Measurements from ENCODE around the gene MARK4.
"Not testable (repeated sequence)": the region's sequence is repeated elsewhere in the genome, so short reads cannot be mapped to it uniquely, and the experiment has no call there.

MARK4 gene

DNA sequence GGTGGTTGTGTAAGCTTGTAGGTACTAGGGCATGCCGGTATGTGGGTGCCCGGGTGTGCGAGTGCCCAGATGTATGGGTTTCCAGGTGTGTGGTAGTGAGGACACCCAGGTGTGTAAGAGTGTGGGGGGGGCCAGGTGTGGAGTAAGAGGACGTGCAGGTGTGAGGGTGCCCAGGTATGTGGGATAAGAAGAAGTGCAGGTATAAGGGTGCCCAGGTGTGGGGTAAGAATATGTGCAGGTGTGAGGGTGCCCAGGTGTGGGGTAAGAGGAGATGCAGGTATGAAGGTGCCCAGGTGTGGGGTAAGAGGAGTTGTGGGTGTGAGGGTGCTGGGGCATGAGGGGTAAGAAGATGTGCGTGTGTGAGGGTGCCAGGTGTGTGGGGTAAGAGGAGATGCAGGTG is 14.3 kb downstream of the MARK4 start:
- peaks cover 16% of the 10 kb centered on the region for H3K4me1 ChIP-seq
- peaks cover 87% of the 10 kb centered on the region for H3K36me3 ChIP-seq
- no peaks in the 10 kb centered on the region for H3K9me3 ChIP-seq
- H4K20me1 ChIP-seq: peaks cover 41% of the 10 kb centered on the region
- no peak overlapping the region for H3K9ac ChIP-seq
- peak overlapping the region; percentile 51 for H3K4me2 ChIP-seq
- H3K4me3 ChIP-seq: no peak overlapping the region
- no peak overlapping the region for H3K27ac ChIP-seq
- TF ChIP-seq Cebpa-rat (IDR thresholded peaks at IDR 0.05): no peak
- H3K27me3 ChIP-seq: no peaks in the 10 kb centered on the region

DNA sequence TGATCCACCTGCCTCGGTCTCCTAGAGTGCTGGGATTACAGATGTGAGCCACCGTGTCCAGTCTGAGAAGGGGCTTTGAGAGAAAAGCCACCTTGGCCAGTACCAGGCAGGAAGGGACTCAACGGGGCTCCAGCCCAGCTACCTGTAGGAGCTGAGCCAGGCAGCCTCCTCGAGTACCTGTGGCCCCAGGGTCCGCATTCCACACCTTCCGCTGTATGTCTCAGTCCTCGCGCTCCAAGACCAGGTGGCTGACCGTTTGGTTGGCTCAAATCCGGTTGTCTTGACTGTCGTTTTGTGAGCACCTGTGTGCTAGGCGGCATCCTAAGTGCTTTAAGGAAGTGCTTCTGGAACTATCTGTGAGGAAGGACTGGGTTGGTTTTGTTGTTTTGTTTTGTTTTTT is 16.2 kb downstream of the MARK4 start:
- no peaks in the 10 kb centered on the region for H3K27me3 ChIP-seq
- peaks cover 98% of the 10 kb centered on the region for H3K36me3 ChIP-seq

DNA sequence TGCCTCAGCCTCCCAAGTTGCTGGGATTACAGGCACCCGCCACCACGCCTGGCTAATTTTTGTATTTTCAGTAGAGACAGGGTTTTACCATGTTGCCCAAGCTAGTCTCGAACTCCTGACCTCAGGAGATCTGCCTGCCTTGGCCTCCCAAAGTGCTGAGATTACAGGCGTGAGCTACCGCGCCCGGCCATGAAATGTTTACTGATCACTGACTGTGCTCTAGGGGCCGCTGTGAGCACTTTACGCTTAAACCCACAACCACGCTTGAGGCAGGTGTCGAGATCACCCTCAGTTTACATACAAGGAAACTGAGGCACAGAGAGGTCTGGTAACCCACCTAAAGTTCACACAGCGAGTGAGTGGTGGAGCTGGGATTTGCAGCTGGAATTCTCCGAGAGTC is 18.9 kb downstream of the MARK4 start:
- not testable (repeated sequence) for H3K4me2 ChIP-seq, H3K27me3 ChIP-seq, H3K27ac ChIP-seq, H3K9ac ChIP-seq, H3K4me3 ChIP-seq, H3K9me3 ChIP-seq
- Histone ChIP-seq H3K36me3 (peaks cover 98% of the 10 kb centered on the region), H3K4me1 (peaks cover 42% of the 10 kb centered on the region), H4K20me1 (peaks cover 16% of the 10 kb centered on the region)

More for the DNA sequence above, 16.2 kb downstream of the MARK4 start:
- H3K9me3 ChIP-seq: no peaks in the 10 kb centered on the region
- no peak overlapping the region for H3K9ac ChIP-seq
- peaks cover 36% of the 10 kb centered on the region for H4K20me1 ChIP-seq
- TF ChIP-seq Cebpa-rat (IDR thresholded peaks at IDR 0.05): no peak
- H3K4me2 ChIP-seq: no peak overlapping the region
- H3K27ac ChIP-seq: no peak overlapping the region
- peaks cover 23% of the 10 kb centered on the region for H3K4me1 ChIP-seq
- H3K4me3 ChIP-seq: no peak overlapping the region

DNA sequence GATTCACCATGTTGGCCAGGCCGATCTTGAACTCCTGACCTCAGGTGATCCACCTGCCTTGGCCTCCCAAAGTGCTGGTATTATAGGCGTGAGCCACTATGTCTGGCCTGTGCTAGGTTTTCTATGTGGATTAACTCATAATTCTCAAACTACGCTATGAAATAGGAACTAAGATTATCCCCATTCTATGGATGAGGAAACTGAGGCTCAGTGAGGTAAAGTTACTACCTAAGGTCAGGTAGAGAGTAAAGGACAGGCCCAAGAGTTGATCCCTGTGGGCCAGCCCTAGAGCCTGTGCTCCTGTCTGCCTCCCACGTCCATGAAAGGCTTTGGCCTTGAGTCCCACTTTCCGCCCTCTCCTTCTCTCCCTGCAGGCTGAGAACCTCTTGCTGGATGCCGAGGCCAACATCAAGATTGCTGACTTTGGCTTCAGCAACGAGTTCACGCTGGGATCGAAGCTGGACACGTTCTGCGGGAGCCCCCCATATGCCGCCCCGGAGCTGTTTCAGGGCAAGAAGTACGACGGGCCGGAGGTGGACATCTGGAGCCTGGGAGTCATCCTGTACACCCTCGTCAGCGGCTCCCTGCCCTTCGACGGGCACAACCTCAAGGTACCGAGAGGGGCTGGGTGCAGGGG is 20.1 kb downstream of the MARK4 start:
- Histone ChIP-seq H3K9me3 (no peaks in the 10 kb centered on the region), H3K4me1 (peaks cover 39% of the 10 kb centered on the region), H3K9ac (no peak overlapping the region), H3K27me3 (no peaks in the 10 kb centered on the region), H3K4me3 (no peak overlapping the region), H4K20me1 (peaks cover 17% of the 10 kb centered on the region; the same call in 1 of the 2 replicates), H3K4me2 (no peak overlapping the region), H3K36me3 (peaks cover 99% of the 10 kb centered on the region), H3K27ac (no peak overlapping the region)
- TF ChIP-seq Cebpa-rat (IDR thresholded peaks at IDR 0.05): no peak

DNA sequence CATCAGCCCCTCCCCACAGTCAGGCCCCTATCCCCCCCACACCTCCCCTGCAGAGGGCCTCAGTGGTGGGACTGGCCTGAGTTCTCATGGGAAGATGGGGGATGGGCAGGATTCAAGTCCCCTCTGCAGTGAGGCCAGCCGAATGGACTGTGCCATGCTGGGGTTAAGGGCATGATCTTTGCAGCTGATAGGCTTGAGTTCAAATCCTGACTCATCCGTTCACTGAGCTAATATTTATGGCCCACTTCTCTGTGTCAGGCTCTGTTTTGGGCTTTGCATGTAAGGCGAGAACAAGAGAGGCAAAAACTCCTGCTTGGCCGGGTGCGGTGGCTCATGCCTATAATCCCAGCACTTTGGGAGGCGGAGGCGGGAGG is 20.7 kb downstream of the MARK4 start:
- Histone ChIP-seq H3K4me3 (no peak overlapping the region), H3K36me3 (peaks cover 100% of the 10 kb centered on the region), H3K4me1 (peaks cover 40% of the 10 kb centered on the region), H3K9me3 (no peaks in the 10 kb centered on the region), H3K27ac (no peak overlapping the region), H4K20me1 (peaks cover 22% of the 10 kb centered on the region; the same call in 1 of the 2 replicates), H3K27me3 (no peaks in the 10 kb centered on the region), H3K9ac (no peak overlapping the region), H3K4me2 (no peak overlapping the region)
- no peak for TF ChIP-seq Cebpa-rat (IDR thresholded peaks at IDR 0.05)

DNA sequence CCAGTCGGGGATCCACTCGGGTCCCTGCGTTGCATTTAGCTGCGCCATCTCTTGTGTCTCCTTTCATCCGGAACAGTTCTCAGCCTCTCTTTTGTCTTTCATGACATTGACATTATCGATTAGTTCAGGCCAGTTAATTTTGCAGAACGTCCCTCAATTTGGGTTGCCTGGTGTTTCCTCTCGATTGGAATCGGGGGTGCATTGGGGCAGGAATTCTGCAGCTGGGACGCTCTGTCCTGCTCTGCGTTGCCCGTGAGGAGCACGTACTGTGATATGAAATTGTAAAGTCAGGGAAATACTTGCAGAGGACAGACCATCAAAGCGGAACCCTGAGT is 22.4 kb downstream of the MARK4 start:
- no peak overlapping the region for H3K27ac ChIP-seq
- H3K4me3 ChIP-seq: no peak overlapping the region

DNA sequence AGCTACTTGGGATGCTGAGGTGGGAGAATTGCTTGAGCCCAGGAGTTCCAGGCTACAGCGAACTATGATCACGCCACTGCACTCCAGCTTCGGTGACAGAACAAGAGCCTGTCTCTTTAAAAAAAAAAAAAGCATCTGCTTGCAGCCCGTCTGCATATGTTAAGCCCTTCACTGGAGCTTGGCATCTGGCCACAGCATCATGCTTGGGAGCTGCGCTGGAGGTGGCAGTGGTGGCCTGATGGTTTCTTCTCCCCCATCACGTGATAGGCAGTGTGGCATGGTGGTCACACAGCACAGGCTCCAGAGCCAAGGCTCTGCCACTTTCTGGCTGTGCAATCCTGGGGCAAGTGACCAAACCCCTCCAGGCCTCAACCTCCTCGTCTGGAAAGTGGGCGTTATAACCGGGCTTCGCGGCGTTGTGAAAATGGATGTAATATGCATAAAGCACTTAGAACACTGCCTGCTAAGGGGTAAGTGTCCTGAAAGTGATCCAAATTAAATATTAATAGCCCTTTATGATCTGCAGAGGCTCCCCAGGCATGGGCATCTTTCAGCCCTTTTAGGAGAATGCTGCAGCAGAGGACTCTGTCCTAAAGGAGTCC is 24.4 kb downstream of the MARK4 start:
- no peak overlapping the region for H3K9ac ChIP-seq
- H3K27ac ChIP-seq: no peak overlapping the region
- no peak overlapping the region for H3K4me2 ChIP-seq
- no peak overlapping the region for H3K4me3 ChIP-seq
- H4K20me1 ChIP-seq: peaks cover 22% of the 10 kb centered on the region; the same call in 1 of the 2 replicates
- TF ChIP-seq Cebpa-rat (IDR thresholded peaks at IDR 0.05): no peak
- peaks cover 100% of the 10 kb centered on the region for H3K36me3 ChIP-seq
- peaks cover 40% of the 10 kb centered on the region for H3K4me1 ChIP-seq
- H3K27me3 ChIP-seq: no peaks in the 10 kb centered on the region
- H3K9me3 ChIP-seq: no peaks in the 10 kb centered on the region

More for the DNA sequence above, 22.4 kb downstream of the MARK4 start:
- peaks cover 100% of the 10 kb centered on the region for H3K36me3 ChIP-seq
- peaks cover 22% of the 10 kb centered on the region; the same call in 1 of the 2 replicates for H4K20me1 ChIP-seq
- 0 out of 2 replicates have a peak overlapping the region, but pooled peaks have one; percentile 20 for H3K9ac ChIP-seq
- no peaks in the 10 kb centered on the region for H3K9me3 ChIP-seq
- no peak for TF ChIP-seq Cebpa-rat (IDR thresholded peaks at IDR 0.05)
- no peaks in the 10 kb centered on the region for H3K27me3 ChIP-seq
- H3K4me1 ChIP-seq: peaks cover 40% of the 10 kb centered on the region
- peak overlapping the region; percentile 51 for H3K4me2 ChIP-seq

DNA sequence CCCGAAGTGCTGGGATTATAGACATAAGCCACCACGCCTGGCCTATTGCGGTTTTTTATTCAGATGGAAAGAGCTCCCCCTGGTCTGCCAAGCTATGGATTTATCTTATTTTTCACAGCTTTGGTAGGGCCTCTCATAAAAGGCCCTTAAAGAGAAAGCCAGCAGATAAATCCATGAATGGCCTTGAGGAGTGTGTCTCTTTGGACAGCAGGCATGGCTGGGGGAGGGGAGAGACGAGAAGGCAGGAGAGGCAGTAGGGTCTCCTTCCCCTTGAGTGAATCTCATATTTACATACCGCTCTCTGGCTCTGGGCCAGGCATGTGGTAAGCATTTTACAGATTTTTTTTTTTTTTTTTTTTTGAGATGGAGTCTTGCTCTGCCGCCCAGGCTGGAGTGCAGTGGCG is 25.2 kb downstream of the MARK4 start:
- TF ChIP-seq Cebpa-rat (IDR thresholded peaks at IDR 0.05): no peak
- Histone ChIP-seq H3K9me3 (no peaks in the 10 kb centered on the region), H3K4me2 (no peak overlapping the region), H3K27ac (0 out of 2 replicates have a peak overlapping the region, but pooled peaks have one; percentile 19), H3K27me3 (no peaks in the 10 kb centered on the region), H3K4me1 (peaks cover 40% of the 10 kb centered on the region), H3K4me3 (no peak overlapping the region), H4K20me1 (peaks cover 22% of the 10 kb centered on the region; the same call in 1 of the 2 replicates), H3K36me3 (peaks cover 100% of the 10 kb centered on the region), H3K9ac (no peak overlapping the region)

DNA sequence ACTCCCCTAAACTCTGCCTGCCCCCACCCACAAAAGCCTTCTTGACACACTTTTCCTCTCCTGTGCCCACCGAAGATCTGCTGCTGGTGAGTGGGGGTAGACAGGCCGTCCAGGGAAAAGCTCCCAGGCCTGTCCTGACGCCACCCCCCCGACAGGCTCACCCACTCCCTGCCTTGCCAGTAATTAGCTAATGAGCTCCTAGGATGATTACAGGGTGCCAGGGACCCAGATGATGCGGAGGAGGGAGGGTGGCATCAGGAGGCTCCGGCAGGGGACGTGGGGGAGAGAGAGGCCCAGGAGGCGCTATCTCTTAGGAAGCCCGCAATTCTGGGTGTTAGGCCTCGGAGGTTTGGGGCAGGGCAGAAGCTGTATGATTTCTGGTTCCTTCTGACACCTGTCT is 27.0 kb downstream of the MARK4 start:
- Histone ChIP-seq H3K4me1 (peaks cover 26% of the 10 kb centered on the region), H4K20me1 (peaks cover 22% of the 10 kb centered on the region; the same call in 1 of the 2 replicates), H3K27me3 (no peaks in the 10 kb centered on the region), H3K9me3 (no peaks in the 10 kb centered on the region), H3K4me2 (no peak overlapping the region), H3K36me3 (peaks cover 100% of the 10 kb centered on the region), H3K4me3 (no peak overlapping the region), H3K9ac (no peak overlapping the region), H3K27ac (no peak overlapping the region)
- TF ChIP-seq Cebpa-rat (IDR thresholded peaks at IDR 0.05): no peak

DNA sequence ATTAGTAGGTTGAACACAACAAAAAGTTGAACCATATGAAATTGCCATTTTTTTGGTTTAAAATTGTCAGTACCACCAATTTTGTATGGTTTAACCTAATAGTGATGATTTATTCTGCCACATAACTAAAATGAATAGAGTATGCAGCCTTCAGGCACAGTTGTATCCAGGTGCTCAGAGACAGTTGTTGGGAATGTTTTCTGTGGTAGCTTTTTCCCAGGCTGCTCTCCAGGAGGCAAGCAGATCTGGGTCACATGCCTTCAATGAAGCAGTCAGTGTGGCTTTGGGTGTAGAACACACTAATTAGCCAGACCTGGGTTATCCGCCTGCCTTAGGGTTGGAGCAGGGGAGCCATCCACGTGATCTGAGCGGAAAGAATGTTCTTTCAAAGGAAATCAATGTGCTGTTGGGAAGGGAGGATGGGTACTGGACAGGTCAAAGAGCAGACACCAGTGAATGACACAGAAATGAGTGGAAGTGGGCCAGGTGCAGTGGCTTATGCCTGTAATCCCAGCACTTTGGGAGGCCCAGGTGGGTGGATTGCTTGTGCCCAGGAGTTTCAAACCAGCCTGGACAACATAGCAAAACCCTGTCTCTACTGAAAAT is 28.6 kb downstream of the MARK4 start:
- no peak overlapping the region for H3K9ac ChIP-seq
- H3K9me3 ChIP-seq: no peaks in the 10 kb centered on the region
- no peak overlapping the region for H3K27ac ChIP-seq
- no peak overlapping the region for H3K4me3 ChIP-seq
- H3K4me1 ChIP-seq: peaks cover 13% of the 10 kb centered on the region
- no peaks in the 10 kb centered on the region for H3K27me3 ChIP-seq
- H3K36me3 ChIP-seq: peaks cover 100% of the 10 kb centered on the region
- TF ChIP-seq Cebpa-rat (IDR thresholded peaks at IDR 0.05): no peak
- no peak overlapping the region for H3K4me2 ChIP-seq
- H4K20me1 ChIP-seq: peaks cover 20% of the 10 kb centered on the region; the same call in 1 of the 2 replicates
